K562 (cell line): Measurements from ENCODE around the gene HLA-DMB. TPM values are rescaled to one million over a fixed set of nuclear protein-coding genes. Genes with fewer than 3 reads are reported as not detected.

ENCODE experiments used
- ATAC-seq: fragments of 200-7000 bp; cut with Tn5 transposase; 3 replicates; pipeline ENCODE4 v1.9.1; 2020; ENCODE audit warnings: moderate library complexity
- BruUV-seq: library from RNA; stranded (reverse); fragments of 400-500 nt; replicated peaks from 2 replicates; lab custom pipeline; 2021; lab: Mats Ljungman, UMichigan
- CTCF ChIA-PET: fragments of 300-600 bp; formaldehyde crosslinking; extraction: SDS; loops from one replicate; lab custom pipeline; 2021; ENCODE audit warnings: low intra/inter-chr PET ratio; lab: Yijun Ruan, JAX
- POLR2A ChIA-PET: fragments of 300-600, 350-650 bp; sonication (Branson Sonifier 250); formaldehyde crosslinking; extraction: SDS; loops from one replicate; lab custom pipeline; 2021; ENCODE audit warnings: antibody characterized with exemption, inconsistent platforms; lab: Yijun Ruan, JAX
- DNase-seq, 4 experiments: peaks; one replicate each; pipeline versions ENCODE4 v3.0.0 to v3.0.0-alpha.2; 2011 to 2018; ENCODE audit warnings: low spot score in 3 of 4, mixed read lengths in 3 of 4; ENCODE audit errors: extremely low read depth in 1 of 4
- FAIRE-seq: peaks from 2 replicates; lab custom pipeline; 2011; peaks lifted over from hg19 to GRCh38; lab: Jason Lieb, UNC
- H2AFZ ChIP-seq: 2 replicates; pipeline ENCODE4 v1.6.0; 2011; ENCODE audit warnings: low read depth, low read length, control low read depth, inconsistent platforms
- H3K27ac ChIP-seq: fragments of 200-600 bp; 3 replicates; pipeline ENCODE4 v1.8.0; 2011; ENCODE audit warnings: low read depth, mild to moderate bottlenecking, control low read depth, inconsistent platforms, low read length, moderate library complexity, mixed read lengths; ENCODE audit errors: extremely low read depth
- H3K27me3 ChIP-seq, 2 experiments: fragments of 300-600 bp in 1 of 2; 2 replicates in 1 of 2; 3 replicates in 1 of 2; pipeline versions ENCODE4 v1.6.0 to v1.8.0; 2011; ENCODE audit warnings: inconsistent platforms in 2 of 2, low read length in 2 of 2, mild to moderate bottlenecking in 1 of 2, mixed read lengths in 1 of 2, moderate library complexity in 1 of 2; ENCODE audit not compliant: control insufficient read depth in 2 of 2, insufficient read depth in 2 of 2
- H3K36me3 ChIP-seq: fragments of 300-600 bp; 3 replicates; pipeline ENCODE4 v1.8.0; 2011; ENCODE audit warnings: mild to moderate bottlenecking, low read length, inconsistent platforms; ENCODE audit not compliant: control insufficient read depth, insufficient read depth
- H3K4me1 ChIP-seq, 2 experiments: fragments of 200-600 bp in 1 of 2; replicated peaks in 1 of 2; 2 replicates in 1 of 2; 3 replicates in 1 of 2; pipeline versions ENCODE4 v1.5.1 to v1.8.0; 2011; ENCODE audit warnings: inconsistent platforms in 2 of 2, low read length in 2 of 2, mild to moderate bottlenecking in 1 of 2, mixed read lengths in 1 of 2, moderate library complexity in 1 of 2; ENCODE audit not compliant: control insufficient read depth in 2 of 2, insufficient read depth in 2 of 2
- H3K4me2 ChIP-seq: 2 replicates; pipeline ENCODE4 v1.6.1; 2011; ENCODE audit warnings: low read length, control low read depth, inconsistent platforms, mixed read lengths; ENCODE audit not compliant: insufficient read depth
- H3K4me3 ChIP-seq: fragments of 200-600 bp; sonication (generic), shearing (Covaris generic); 2 replicates; pipeline ENCODE4 v1.5.1; 2016; ENCODE audit warnings: control low read depth, inconsistent platforms
- H3K79me2 ChIP-seq: fragments of 200-600 bp; 3 replicates; pipeline ENCODE4 v1.8.0; 2011; ENCODE audit warnings: low read length, inconsistent platforms; ENCODE audit not compliant: control insufficient read depth, insufficient read depth
- H3K9ac ChIP-seq, 2 experiments: 2 replicates each; pipeline versions ENCODE4 v1.6.0 to v1.6.1; 2011; ENCODE audit warnings: low read depth in 2 of 2, low read length in 2 of 2, control low read depth in 1 of 2, inconsistent platforms in 1 of 2, mild to moderate bottlenecking in 1 of 2, mixed read lengths in 1 of 2; ENCODE audit not compliant: insufficient read depth in 1 of 2
- H3K9me1 ChIP-seq: one replicate; pipeline ENCODE4 v1.6.0; 2011; ENCODE audit warnings: inconsistent platforms, mild to moderate bottlenecking, low read length, moderate library complexity; ENCODE audit not compliant: control insufficient read depth, insufficient read depth
- H3K9me3 ChIP-seq: replicated peaks from 2 replicates; pipeline ENCODE4 v1.5.1; 2011; ENCODE audit warnings: low read depth, low read length, inconsistent platforms; ENCODE audit not compliant: control insufficient read depth, insufficient read depth
- H4K20me1 ChIP-seq: replicated peaks from 2 replicates; pipeline ENCODE4 v1.6.1; 2011; ENCODE audit warnings: low read length, inconsistent platforms, mixed read lengths; ENCODE audit not compliant: control insufficient read depth, insufficient read depth
- MED1 ChIP-seq: sonication (generic); formaldehyde crosslinking; IDR thresholded peaks from 2 replicates; pipeline ENCODE4 v1.8.1; 2023; ENCODE audit warnings: missing genetic modification reagents, borderline replicate concordance
- PTTG1 ChIP-seq: fragments of 450-650 bp; IDR thresholded peaks from 2 replicates; pipeline ENCODE4 v1.6.1; 2016; ENCODE audit warnings: low read depth, mild to moderate bottlenecking, missing genetic modification characterization, missing compliant biosample characterization
- RFX1 ChIP-seq: fragments of 450-650 bp; IDR thresholded peaks from 2 replicates; pipeline ENCODE4 v1.6.1; 2016; ENCODE audit warnings: mild to moderate bottlenecking, moderate library complexity
- ZNF311 ChIP-seq: fragments of 250-450 bp; sonication (Bioruptor Pico); IDR thresholded peaks from 2 replicates; pipeline ENCODE4 v1.4.0; 2020; ENCODE audit warnings: mild to moderate bottlenecking, moderate library complexity
- WGBS: fragments of 100-300 bp; shearing (Covaris generic); methylation state at CpG from one replicate; pipeline ENCODE4 v1.1.6; 2016; ENCODE audit warnings: low coverage, mixed read lengths; ENCODE audit not compliant: insufficient coverage; ENCODE audit errors: missing lambda C conversion rate; 5-methylcytosine and 5-hydroxymethylcytosine counted together
- in situ Hi-C: fragments of 300-500 bp; cut with MboI; formaldehyde crosslinking; loops from 4 replicates; pipeline ENCODE4 v1.15.0; 2018; ENCODE audit warnings: inconsistent platforms, mixed read lengths
- intact Hi-C: fragments of 100-400 bp; cut with micrococcal nuclease; formaldehyde crosslinking; loops from 2 replicates; pipeline ENCODE4 v1.14.2; 2022
- polyA plus RNA-seq, 8 experiments: library from polyadenylated mRNA; depleted of rRNA in 4 of 8; stranded (reverse) in 5 of 8; unstranded in 3 of 8; fragments of >200 nt; fragmentation: Nextera tagmentation in 2 of 8; fragmentation: Illumina TruSeq in 1 of 8; extraction: Ambion mirVana in 2 of 8; extraction: Trizol in 1 of 8; gene quantifications; 2 replicates each; pipeline versions ENCODE4 v1.2.1 to v1.2.3, GENCODE V29; 2011 to 2014; ENCODE audit warnings: inconsistent platforms in 1 of 8, missing spikeins in 1 of 8
- total RNA-seq, 7 experiments: library from RNA; depleted of rRNA in 6 of 7; stranded (reverse); fragments of >200 nt in 6 of 7; fragmentation: Illumina TruSeq in 2 of 7; extraction: Trizol in 2 of 7; gene quantifications; 2 replicates each; pipeline versions ENCODE4 v1.2.1 to v1.2.3, GENCODE V29; 2011 to 2021; ENCODE audit warnings: low replicate concordance in 1 of 7
- TF ChIP-seq, protein P1 (sequence below): fragments of 200-800 bp; sonication (Bioruptor generic); IDR thresholded peaks from 2 replicates; pipeline ENCODE4 v1.6.1; 2017; ENCODE audit warnings: missing genetic modification characterization, missing compliant biosample characterization

HLA-DMB gene
- total and polyA plus RNA-seq, 9 of the 15 experiments (the other 6 are each of a cell fraction or from before 2014, with no cell fraction given) = 0.38 TPM; not detected in 8

DNA sequence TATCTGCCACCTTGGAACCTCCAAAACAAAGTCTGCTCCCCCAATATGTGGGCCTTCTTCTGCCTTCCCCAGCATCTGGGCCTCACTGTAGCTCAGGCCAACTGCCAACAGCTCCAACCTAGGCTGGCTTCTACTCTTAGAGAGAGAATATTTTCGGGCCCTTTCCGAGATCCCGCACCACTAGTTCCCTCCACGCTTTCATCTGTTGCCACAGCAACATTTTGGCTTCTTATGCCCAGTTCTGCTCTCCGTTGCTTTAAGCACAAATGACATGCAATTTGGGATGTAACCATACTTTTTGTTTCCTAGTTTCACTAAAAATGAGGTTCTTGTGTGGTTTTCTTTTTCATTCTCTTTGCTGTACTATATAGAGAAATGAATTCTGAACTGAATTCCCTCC, 53.2 kb downstream of the HLA-DMB start:
- peaks cover 8 to 9% of the 10 kb centered on the region in 2 experiments; a peak in 3 of 5 replicates for H3K27me3 ChIP-seq
- no peak overlapping the region for H3K4me2 ChIP-seq
- WGBS = 0% methylated on average over 5 of the region's 5 CpGs
- FAIRE-seq = no peak
- H4K20me1 ChIP-seq = no peaks in the 10 kb centered on the region
- BruUV-seq = no TSS peak
- no peaks in the 10 kb centered on the region for H3K9me1 ChIP-seq
- TF ChIP-seq, protein P1, sequence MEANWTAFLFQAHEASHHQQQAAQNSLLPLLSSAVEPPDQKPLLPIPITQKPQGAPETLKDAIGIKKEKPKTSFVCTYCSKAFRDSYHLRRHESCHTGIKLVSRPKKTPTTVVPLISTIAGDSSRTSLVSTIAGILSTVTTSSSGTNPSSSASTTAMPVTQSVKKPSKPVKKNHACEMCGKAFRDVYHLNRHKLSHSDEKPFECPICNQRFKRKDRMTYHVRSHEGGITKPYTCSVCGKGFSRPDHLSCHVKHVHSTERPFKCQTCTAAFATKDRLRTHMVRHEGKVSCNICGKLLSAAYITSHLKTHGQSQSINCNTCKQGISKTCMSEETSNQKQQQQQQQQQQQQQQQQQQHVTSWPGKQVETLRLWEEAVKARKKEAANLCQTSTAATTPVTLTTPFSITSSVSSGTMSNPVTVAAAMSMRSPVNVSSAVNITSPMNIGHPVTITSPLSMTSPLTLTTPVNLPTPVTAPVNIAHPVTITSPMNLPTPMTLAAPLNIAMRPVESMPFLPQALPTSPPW (CRISPR knock-in tag) = no peak
- peak; percentile 34; the same call in 1 of the 2 replicates for TF ChIP-seq RFX1
- no peak for TF ChIP-seq PTTG1 (tag)
- TF ChIP-seq ZNF311 (CRISPR knock-in tag) = no peak
- no peak for TF ChIP-seq MED1
- DNase-seq = no peak
- H3K9me3 ChIP-seq = no peaks in the 10 kb centered on the region
- POLR2A ChIA-PET = interaction anchor here (1.5 kb wide), 1 partner anchor 84 kb away, joined by 5 read pairs; no protein-coding TSS in a partner anchor
- in situ Hi-C loops = loop anchor here (5.0 kb wide), 1 partner anchor 100 kb away; no protein-coding TSS in a partner anchor
- H3K4me1 ChIP-seq = no peaks in the 10 kb centered on the region
- ATAC-seq = no peak
- H2AFZ ChIP-seq = no peak overlapping the region
- intact Hi-C loops = loop anchor here (5.0 to 10.0 kb wide), 2 partner anchors 60 to 207 kb away; no protein-coding TSS in a partner anchor
- no peaks in the 10 kb centered on the region for H3K36me3 ChIP-seq
- H3K9ac ChIP-seq = no peak overlapping the region
- no peak overlapping the region for H3K4me3 ChIP-seq
- H3K27ac ChIP-seq = no peak overlapping the region
- CTCF ChIA-PET = interaction anchor here (0.5 to 4.0 kb wide), 3 partner anchors 77 to 604 kb away, joined by 3 to 84 read pairs (median 3); no protein-coding TSS in a partner anchor
- no peaks in the 10 kb centered on the region for H3K79me2 ChIP-seq
